GM19351 (cell line): ENCODE measurements around the gene TNN.
A peak's percentile ranks its signal among the peaks of the same experiment; 100 is the strongest.
"Not testable (repeated sequence)": the region's sequence is repeated elsewhere in the genome, so short reads cannot be mapped to it uniquely, and the experiment has no call there.

ENCODE experiments used
- ATAC-seq: cut with Tn5 transposase; IDR thresholded peaks from one replicate; pipeline ENCODE4 v1.9.1; 2021; ENCODE audit warnings: mild to moderate bottlenecking, moderate library complexity; ENCODE audit not compliant: unreplicated experiment

Gene TNN

DNA sequence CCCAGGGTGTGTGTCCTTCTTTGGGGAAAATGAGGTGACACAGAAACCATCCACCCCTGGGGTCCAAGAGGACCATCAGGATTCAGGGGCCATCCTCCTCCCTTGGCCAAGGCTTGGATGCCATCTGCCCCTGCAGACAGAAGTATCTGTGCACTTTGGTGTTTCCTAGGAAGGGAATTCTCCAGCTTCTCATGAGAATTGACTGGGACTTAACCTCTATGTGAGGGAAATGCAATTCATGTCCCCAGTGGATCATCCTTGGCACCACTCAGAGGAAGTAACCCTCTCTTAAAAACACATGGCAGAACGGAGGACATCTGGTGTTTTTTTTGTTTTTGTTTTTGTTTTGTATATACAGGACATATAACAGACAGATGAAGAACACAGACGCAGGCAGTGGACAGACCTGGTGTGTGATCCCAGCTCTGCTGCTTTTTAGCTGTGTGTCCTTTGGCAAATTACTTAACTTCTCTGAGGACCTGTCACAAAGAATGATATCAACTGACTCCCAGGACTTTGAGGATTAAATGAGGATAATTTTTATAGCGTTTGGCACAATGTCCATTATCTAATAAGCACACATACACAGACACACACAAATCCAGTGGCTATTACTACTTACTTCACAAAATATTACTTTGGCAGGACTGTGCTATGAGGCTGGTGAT lies 3.8 kb downstream of the TNN start:
- no peak for ATAC-seq

DNA sequence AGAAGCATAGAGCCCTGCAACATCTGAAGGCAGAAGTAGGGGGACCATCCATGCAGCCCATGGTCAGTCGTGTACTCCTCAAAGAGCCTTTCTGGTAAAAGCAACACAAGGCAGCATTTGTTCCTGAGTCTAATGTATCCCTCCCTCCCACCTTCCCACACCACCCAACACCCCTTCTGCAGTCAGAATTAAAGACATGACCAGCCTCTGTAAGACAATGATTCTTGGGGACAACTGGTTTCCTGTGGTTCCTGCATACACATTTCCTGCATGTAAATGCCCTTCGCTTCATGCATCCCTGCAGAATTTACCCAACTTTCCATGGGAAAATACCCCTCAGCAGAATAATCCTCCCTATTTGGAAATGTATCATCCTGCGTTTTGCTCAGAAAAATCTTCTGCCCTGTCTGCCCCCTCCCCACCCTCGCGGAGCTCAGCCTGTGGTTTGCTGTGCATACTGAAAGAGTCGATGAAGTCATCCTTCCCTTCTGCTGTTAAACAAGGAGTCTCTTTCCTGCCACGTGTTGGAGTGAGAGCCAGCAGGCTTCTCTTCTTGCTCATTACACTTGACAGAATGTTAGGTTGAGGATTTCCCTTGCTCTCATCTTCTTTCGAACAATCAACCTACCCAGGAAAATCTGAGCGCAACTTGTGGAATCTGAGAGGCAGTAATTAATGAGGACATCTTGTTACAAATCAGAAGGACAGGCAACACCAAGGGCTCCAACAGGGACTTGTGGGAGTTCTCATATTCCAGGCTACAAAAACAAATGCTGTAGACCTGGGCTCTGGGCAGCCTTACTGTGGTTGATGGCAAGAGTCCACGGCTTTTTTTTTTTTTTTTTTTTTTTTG lies 4.7 kb downstream of the TNN start:
- peak; percentile 74 for ATAC-seq

DNA sequence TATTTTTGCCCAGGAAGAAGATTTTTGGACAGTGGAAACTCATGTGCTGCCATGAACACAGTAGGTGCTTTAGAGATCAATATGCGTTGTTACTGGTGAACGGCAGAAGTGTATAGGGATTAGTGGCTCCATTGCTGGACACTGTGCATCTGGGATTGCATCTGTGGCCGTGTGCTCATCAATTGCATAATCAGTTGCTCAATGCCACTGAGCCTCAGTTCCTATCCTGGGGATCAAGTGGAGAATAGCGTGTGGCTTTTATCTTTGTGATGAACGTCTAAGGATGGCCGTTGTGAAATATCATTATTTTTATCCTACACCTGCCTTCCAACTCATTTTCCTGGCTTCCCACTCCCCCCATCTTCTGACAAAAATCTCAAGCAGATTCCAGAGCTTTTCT lies 5.4 kb downstream of the TNN start:
- ATAC-seq: no peak

DNA sequence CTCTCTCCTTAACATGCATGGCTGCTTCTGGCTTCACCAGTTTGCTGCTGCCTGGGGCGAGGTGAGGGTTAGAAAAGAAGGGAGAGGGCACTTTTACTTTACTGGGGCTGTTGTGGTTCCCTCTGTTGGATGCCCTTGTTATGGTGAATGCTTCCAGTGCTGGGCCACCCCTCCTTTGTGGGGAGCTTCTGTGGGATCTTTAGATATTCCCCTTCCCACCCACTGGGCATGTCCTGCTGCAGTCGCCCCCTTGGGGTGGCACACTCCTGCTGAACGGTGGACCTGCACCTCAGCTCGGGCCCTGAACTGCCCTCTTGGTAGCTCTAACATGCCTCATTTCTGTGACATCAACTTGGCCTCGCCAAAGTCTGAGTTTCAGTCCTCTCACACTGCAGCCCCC lies 6.0 kb downstream of the TNN start:
- ATAC-seq: no peak

DNA sequence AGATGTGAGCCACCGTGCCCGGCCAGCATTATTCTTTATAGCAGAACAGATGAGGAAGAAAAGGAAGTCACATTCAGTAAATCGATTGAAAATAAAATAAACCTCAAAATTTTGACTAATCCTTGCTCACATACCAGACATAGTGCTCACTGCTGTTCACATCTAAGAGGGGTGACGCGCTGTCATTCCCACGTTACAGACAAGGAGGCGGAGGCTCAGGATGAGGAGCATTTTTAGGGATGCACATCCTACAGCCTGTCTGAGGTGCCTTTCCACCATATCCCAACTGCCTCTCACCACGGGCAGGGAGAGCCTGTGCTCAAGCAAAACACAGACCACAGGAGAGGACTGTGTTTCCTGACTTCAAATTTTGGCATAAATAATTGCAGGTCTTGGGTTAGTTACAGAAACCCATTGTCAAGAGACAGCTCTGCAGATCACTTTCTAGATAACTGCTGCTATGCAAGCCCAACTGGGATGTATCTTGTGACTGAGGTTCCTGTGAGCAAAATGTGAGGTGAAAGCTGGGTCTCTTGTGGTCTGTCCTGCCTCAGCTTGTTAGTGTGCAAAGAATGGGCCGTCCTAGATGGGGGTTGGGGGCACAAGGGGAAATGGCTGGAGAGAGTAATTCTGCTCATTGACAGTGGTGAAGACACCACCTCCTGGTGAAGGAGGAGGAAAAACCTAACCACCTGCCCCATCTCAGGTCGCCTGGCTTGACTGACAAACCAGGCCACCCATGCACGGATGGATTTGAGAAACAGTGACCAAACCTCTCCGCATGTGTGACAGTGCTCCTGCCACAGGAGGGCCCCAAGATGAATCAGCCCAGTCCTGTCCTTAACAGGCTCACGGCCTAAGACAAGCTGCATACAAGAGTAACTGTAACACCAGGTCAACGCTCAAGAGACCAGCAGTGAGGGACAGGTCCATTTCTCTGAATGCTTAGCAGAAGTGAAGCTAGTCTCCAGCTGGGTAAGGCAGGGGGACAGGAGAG lies 8.2 kb downstream of the TNN start:
- ATAC-seq: no peak

DNA sequence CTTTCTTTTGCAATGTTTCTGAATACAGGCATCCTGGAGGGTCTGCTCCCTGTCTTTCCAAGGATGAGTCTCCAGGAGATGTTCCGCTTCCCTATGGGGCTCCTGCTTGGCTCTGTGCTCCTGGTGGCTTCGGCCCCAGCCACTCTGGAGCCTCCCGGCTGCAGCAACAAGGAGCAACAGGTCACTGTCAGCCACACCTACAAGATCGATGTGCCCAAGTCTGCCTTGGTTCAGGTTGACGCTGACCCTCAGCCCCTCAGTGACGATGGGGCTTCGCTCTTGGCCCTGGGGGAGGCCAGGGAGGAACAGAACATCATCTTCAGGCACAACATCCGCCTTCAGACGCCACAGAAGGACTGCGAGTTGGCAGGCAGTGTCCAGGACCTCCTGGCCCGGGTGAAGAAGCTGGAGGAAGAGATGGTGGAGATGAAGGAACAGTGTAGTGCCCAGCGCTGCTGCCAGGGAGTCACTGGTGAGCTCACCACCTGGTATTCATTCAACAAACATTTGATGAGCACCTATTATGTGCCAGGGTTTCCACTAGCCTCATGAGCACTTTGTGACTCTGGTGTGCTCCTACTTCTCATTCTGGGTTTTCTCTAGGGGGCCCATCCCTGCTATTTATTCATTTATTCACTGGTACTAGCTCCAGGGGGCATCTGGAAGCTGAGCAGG lies 9.9 kb downstream of the TNN start:
- ATAC-seq: no peak

DNA sequence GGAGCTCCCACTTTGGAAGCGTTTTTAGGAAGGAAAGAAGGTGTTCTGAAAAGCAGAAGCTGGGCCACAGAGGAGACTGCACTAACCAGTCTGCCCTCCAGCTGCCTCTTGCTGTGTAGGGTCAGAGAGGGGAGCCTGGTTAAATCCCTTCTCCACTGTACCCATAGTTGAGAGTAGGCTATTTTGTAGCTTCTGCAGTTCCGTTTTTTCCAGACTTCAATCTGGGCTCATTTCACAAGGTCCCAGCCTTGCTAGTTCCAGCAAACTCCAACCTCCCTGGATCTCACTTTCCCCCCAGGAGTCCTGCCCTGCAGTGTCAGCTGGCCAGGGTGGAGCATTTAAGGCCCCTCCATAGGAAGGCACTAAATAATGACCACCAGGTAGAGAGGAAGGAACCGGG lies 11.0 kb downstream of the TNN start:
- no peak for ATAC-seq

DNA sequence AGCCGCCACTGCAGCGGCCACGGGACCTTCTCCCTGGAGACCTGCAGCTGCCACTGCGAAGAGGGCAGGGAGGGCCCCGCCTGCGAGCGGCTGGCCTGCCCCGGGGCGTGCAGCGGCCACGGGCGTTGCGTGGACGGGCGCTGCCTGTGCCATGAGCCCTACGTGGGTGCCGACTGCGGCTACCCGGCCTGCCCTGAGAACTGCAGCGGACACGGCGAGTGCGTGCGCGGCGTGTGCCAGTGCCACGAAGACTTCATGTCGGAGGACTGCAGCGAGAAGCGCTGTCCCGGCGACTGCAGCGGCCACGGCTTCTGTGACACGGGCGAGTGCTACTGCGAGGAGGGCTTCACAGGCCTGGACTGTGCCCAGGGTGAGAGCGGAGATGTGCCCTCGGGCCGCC lies 11.7 kb downstream of the TNN start:
- ATAC-seq: no peak

DNA sequence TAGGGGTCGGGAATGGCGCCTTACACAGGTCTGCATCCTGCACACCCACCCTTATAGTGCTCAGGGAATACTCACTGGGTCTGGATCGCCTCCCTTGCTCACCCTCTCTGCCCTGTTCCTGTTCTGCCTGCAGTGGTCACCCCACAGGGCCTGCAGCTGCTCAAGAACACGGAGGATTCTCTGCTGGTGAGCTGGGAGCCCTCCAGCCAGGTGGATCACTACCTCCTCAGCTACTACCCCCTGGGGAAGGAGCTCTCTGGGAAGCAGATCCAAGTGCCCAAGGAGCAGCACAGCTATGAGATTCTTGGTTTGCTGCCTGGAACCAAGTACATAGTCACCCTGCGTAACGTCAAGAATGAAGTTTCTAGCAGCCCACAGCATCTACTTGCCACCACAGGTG lies 12.4 kb downstream of the TNN start:
- ATAC-seq: no peak

DNA sequence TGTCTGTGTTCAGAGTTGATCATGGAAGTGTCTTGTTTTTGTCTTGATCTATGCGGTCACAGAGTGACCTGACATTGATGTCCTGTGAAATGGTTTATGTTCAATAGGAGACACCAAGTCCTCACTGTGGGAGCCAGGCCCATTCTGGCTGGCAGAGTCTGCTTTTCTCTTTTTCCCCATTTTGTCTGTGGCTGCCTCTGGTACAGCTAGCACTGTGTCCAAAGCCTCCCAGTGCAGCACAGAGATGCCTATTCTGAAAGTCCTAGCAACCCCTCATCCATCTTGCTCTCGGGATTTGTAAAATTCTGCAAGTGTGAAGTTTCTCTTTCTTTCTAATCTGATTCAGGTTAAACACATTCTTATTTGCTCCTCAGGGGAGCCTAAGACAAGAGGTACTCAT lies 14.3 kb downstream of the TNN start:
- ATAC-seq: no peak

DNA sequence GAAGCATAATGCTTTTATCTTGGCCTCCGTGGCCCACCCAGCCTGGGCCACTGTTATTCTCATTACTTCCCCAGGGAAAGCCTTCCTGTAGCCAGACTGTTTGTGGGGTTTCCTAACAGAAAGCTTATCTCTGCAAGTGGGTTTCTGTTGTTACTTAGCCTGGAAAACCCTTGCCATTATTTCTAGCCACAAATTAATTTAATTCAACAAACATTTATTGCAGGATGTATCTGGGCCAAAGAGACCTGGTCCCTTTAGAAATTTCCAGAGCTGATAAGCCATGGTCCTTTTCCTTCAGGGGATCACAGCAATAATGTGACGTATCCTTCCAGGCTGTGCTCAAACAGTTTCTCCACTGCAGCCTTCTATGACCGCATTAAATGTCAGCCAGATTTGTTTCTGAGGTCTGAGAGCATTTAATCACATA lies 20.9 kb downstream of the TNN start:
- ATAC-seq: no peak

DNA sequence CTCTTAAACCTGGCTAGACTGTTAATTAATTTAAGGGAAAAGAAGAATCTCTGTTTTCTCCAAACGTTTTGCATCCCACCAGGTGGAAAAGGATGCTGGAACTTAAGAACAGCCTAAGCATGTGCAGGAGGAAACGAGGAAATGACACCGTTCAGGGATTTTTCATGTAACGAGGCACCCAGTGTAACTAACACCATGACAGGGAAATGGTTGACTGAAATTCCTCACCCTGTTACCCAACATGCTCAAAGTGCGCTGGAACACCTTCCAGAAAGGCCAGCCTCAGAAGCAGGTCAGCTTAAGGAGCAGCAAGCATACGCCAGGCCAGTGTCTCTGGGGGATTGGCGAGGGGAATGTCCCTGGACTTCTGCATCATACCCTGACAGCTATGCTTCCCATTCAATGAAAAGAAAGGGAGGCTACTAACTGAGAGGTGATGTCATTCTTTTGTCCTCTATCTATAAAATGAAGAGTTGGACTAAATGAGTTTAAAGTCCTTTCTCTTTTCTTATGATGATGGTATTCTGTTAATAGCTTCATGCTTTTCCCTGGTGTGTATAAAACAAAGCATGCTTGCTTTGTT lies 21.6 kb downstream of the TNN start:
- ATAC-seq: no peak

DNA sequence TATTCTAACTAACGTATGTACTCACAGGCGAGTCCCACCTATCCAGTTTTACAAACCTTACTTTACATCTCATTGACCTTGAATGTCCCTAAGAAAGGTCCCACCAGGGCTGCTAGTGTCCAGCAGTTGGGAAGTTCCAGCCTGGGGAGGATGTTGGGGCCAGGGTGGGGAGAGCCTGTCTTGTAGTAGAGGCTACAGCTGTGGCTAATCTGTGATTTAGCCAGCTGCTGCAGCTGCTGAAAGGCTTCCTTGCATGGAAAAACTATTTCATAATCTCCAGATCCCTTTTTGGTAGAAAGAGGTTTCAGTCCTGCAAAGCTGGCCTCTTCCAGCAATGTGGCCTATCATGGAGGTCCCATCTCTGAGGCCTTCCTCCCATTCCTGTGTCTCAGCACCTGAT lies 23.1 kb downstream of the TNN start:
- ATAC-seq: no peak

DNA sequence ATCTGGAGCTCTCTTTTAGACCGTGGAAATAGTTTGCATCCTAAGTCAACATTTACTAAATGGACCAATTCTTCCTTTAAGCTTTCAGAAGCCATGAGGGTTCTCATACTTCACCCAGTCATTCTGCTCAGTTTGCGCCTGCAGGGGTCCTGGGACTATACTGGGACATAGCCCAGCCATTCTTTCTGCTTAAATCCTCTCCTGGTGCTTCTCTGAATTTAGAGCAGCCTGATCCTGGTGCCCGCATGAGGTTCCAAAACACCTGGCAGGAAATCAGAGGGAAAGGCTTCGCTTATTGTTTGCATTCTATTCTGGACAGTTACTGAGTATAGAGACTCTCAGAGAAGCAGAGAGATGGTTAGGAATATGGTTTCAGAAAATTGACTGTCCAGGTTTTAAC lies 27.0 kb downstream of the TNN start:
- ATAC-seq: no peak

DNA sequence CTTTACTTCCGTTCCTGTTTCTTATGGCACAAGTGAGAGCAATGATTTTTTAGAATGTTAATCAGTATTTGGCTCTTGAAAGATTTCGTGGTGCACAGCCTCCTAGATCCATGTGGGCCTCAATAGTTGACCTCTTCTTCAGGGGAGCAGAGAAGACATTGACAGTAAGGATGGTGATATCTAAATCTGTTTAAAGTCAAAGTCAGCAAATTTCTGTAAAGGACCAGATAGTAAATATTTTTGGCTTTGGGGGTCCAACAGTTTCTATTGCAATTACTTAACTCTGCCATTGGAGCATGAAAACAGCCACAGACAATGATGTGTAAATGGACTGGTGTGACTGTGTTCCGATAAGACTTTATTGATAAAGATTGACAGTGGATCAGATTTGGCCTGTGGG lies 27.4 kb downstream of the TNN start:
- no peak for ATAC-seq

DNA sequence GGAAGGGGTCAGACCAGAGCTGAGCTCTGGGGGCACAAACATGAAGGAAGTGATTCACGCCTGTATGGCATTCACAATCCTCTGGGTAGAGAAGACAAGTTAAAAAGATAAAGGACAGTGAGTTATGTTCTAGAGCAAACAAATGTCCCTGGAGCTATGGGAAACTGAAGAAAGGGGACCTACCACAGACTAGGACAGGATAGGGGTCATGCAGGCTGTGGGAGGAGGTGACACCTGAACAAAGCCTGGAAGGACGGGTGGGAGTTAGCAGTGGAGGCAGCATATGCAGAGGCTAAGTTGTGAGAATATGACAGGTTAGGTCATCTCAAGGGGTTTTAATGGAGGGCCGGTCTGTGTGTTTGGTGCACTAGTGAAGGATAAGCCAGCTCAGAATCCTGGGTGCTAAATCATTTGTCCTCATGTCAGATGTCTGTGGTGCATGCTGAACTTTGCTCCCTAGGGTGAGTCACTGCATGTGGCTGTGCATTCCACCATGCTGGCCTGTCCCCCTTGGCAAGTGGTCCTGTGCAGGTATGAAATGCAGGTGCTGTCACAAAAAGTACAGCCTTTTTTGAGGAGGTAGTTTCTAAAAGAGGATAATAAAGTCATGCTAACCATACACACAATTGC lies 28.5 kb downstream of the TNN start:
- ATAC-seq: no peak

DNA sequence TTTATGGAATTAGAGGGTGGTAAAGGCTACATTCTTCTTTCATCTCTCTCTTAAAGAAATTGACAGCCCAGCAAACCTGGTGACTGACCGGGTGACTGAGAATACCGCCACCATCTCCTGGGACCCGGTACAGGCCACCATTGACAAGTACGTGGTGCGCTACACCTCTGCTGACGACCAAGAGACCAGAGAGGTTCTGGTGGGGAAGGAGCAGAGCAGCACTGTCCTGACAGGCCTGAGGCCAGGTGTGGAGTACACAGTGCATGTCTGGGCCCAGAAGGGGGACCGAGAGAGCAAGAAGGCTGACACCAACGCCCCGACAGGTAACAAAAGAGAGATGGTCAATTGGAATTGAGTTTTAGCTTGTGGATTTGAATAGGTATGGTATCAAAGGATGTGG lies 29.7 kb downstream of the TNN start:
- ATAC-seq: no peak

DNA sequence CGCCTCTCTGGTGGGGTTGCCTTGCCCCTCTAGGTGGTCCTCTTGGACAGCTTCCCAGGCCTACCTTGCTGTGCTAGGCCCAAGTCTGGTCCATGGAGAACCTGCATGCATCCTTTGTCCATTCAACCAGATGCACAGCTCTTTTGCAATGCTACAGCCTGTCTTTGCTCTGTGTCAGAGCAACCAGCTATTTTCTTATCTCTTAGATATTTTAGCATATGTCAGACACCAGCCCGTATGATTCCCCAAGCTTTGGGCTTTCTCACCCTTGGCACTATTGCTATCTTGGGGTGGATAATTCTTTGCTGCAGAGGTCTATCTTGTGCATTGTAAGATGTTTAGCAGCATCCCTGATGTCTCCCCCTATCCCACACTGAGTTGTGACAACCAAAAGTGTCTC lies 32.3 kb downstream of the TNN start:
- no peak for ATAC-seq

DNA sequence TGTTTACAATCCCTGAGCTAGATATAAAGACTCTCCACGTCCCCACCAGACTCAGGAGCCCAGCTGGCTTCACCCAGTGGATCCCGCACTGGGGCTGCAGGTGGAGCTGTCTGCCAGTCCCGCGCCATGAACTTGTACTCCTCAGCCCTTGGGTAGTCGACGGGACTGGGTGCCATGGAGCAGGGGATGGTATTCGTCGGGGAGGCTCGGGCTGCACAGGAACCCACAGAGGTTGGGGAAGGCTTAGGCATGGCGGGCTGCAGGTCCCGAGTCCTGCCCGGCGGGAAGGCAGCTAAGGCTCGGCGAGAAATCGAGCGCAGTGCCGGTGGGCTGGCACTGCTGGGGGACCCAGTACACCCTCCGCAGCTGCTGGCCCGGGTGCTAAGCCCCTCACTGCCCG lies 34.5 kb downstream of the TNN start:
- not testable (repeated sequence) for ATAC-seq

DNA sequence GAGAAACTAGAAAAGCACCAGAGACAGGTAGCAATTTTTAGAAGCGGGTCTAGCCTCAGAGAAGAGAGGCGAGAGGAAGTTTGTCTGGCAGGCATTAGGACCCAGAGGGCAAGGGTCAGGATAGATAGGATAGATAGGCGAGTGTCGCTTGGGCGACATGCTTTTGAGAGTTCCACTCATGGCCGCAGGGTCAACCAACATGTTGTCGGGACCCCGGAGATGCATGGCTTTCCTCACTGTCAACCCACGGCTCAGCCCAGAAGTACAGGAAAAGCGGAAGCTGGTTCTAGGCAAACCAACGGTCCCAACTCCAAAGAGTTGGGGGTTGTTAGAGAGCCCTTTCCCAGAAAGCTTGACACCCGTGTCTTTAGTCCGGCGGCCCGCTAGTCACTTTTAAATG lies 38.9 kb downstream of the TNN start:
- ATAC-seq: not testable (repeated sequence)
